Stimulated activated CD8-positive, alpha-beta memory T cell treated with anti-CD3 and anti-CD28 coated beads, Interleukin-12 subunit alpha, Interleukin-12 subunit beta, amount 100 ng/mL, for 4 hours (primary cell): Measurements from ENCODE around the gene DPY19L2.
A peak's percentile ranks its signal among the peaks of the same experiment; 100 is the strongest.
"Not testable (repeated sequence)": the region's sequence is repeated elsewhere in the genome, so short reads cannot be mapped to it uniquely, and the experiment has no call there.

Source experiments
- DNase-seq: peaks from one replicate; pipeline ENCODE4 v3.0.0-alpha.2; 2020; ENCODE audit warnings: low read depth

Gene DPY19L2

DNA sequence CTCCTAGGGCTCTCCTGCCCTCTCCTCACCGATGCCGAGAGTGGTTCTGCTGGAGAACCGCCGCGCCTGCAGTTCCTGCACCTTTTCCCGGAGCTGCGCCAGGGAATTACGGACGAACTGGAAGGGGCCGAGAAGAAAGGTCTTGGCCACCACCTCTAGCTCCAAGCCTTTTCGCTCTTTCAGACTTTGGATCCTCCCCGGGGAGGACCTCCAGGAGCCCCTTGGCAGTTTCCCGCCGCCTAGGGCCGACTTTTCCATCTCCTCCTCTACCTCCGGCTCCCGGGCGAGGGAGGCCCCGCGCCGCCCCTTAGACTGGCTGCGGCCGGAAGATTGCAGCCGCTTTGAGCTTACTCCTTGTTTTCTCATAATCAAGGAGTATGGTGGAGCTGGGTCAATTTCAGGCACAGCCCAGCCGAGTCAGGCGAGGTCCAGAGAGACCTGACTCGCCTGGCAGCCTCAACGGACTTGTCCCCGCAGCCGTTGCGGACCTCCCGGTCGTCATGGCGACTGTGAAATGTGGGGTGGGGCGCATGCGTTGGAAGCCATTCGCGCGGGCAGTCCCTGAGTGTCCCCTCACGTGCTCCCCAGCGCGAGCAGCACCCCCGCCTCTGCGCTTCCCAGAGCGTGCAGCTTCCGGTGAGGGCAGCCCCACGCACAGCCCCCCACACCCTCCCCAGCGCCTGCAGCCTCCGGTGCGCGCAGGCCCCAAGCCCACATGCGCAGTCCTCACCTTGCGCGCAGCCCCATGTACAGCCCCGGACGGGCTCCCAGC is at the start of gene DPY19L2:
TSS of gene DPY19L2 (minus strand) at position 466 of the 772 bp plus-strand sequence. CDS start at position 366, 100 bp downstream.
- peak; percentile 41 for DNase-seq

DNA sequence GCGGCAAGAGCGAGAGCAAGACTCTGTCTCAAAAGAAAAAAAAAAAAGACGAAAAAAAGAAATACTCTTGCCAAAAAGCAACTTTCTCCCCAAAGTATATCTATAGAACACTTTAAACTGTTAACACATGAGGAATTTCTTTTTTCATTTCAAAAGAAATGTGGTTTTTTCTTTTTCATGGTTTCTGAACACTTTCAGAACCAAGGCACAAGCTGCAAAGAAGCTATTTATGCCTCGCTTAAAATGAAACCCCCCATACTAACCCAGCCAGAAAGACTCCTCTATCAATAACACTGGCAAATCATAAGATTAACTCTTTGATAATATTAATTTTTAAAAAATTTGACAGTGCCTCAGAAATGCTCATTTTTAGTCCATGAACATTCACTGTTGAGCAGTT is 48.6 kb upstream of the DPY19L2 start:
- DNase-seq: not testable (repeated sequence)

DNA sequence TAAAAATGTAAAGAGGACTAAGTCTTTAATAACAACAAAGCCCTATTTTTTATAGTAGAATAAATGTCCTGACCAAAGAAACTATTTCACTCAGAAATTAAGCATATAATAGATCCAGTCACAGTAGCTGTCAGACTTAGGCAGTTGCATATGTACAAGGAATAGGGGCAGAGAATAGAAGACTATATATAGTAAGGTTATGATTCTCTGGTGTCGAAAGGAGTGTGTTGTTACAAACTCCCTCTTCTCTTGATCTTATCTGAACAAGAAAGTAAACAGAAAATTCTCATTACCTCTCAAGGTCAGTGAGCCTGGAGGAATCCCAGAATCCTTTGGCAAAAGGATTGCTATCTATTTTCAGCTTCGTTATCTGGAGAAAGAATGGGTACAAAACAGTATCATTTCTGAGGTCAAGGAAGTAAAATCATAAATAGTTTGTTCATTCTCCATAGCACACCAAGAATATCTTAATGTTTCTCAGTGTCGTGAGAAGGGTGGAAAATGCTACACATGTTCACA is 46.9 kb upstream of the DPY19L2 start:
- not testable (repeated sequence) for DNase-seq

DNA sequence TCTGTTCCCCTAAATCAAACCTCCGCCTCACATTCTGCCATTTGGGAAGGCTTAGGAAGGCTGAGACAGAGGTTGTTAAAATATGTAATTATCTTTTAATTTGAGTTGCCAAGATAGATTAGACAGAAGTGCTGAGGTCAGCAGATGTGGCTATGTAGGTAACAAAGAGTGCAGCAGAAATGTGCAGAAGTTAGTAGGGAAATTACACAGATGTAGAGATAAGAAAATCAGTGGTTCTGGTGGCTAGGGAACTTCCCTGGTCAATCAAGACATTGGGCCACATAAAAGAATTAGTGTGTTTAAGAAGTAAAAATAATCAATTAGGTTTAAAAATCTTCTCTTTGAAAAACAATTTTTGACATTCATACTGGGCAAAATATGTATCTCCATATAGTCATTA is 46.1 kb upstream of the DPY19L2 start:
- DNase-seq: not testable (repeated sequence)

DNA sequence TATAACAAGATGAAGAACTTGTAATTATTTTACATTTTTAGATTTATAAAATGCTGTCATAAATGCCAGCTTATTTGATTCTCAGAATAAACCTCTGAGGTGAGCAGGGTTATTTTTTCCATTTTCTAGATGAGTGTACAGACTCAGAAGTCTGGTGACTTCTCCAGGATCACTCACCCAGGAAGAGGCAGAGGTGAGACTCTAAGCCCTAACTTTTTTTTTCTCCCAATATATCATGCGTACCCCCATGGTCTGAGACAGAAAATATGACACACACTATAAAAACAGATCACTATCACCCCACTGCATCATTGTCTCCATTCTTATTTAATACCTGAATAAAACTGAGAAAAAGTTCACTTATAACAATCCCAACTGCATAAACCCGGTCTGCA is 45.4 kb upstream of the DPY19L2 start:
- not testable (repeated sequence) for DNase-seq

DNA sequence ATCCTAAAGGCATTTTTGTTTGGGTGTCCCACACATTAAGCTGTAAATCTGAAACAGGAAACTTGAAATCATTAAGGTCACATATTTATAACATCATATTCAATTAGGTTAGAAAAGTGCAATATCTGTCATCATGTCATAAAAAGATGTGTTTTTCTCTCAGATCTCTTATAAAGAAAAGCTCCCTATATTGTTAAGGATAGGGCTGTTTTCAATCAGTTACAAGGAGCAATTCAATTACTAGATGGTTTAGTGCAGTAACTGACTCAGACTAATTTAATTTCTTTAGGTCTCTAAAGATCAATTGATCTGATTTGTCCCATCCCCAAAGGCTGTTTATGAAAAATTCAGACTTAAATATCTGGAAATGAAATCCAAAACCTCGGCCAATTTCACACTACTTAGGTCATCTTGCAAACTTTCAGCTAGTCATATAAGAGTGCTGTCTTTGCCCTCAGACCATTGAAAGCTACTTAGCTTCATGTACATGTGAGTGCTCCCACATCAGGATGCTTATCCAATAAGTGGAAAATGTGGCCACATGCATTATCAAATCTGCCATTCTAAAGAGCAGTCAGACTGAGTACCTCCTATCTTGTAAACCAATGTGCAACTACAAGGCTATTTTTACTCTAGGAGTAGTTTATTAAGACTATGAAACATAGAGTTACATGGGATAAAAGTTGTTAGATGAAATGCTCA is 44.8 kb upstream of the DPY19L2 start:
- not testable (repeated sequence) for DNase-seq

DNA sequence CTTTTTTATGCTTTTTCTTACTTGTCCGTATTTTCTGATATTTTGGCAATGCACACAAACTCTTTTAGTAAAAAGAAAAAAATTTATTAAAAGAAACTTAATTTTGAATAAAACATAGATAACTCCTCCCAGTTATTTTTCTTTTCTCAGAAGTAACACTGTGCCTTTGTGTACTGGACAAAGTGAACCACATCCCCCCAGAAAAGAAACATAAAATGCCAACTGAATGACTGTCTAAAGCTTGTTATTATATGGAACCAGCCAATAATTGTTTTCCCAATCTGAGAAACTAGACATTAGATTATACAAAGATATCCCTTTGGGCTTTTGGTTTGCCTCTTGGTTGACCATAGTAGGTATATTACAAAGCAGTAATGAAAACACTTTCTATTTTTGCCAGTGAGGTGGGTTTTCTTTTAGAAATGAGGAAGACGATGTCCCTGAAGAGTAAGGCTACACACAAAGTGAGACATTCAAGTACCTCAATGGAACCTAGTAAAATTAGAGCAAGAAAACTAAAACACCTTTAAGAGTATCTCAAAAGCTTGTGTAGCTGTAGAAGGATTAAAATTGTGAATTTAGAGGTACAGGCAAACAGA is 44.2 kb upstream of the DPY19L2 start:
- not testable (repeated sequence) for DNase-seq

DNA sequence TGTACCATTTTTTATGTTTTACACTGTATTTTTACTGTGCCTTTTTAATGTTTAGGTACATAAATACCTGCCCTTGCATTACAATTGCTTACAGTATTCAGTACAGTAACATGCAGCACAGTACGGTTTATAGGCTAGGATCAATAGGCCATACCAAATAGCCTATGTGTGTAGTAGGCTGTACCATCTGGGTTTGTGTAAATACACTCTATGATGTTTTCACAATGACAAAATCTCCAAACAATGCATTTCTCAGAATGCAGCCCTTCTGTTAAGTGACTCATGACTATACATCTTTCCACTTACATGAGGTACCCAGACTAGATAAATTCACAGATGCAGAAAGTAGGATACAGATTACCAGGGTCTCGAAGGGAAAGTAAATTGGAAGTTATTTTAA is 43.0 kb upstream of the DPY19L2 start:
- DNase-seq: not testable (repeated sequence)

DNA sequence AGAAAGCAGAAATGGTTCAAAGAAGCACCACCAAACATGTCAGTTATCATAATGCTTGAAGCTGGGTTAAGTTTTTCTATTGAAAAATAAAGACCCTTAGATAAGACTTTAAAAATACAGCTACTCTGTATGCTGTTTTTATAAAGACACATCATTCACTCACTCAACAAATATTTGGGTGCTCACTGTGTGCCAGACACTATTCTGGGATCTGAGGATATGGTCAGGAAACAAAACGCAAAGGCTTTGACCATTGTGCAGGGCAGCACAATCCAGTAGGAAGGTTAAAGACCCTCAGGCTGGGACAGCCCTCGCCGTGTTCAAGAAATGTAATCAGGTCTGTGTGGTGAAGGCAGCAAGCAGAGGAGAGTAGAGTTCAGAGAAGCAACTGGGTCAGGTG is 38.0 kb upstream of the DPY19L2 start:
- DNase-seq: no peak

DNA sequence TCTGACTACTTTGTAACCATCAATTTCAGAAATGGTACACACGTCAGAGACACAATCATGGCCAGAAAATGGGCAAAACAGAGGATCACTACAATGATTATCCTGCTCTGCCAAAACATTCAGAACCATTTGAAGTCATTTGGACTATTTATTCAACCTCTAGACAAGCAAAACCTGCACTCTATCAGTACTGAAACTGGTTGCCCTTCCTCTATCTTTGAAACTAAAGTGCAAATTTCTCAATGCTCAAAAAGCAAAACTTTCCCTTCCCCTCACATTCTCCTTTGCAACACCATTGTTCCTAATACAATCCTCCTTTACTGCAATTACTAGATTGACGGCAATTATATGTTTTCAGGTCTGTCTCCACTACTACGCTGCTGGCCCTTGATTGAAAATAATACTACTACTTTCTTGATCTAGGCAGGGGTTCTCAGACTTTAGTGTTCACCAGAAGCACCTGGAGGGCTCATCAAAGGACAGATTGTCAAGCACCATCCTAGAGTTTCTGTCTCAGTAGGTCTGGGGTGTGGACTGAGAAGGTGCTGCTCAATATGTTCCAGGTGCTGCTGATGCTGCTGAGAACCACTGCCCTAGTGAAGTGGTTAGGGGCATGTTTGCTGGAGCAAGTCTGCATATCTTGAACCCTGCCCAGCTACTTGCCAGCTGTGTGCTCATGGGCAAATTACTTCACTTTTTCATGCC is 31.5 kb upstream of the DPY19L2 start:
- DNase-seq: not testable (repeated sequence)

DNA sequence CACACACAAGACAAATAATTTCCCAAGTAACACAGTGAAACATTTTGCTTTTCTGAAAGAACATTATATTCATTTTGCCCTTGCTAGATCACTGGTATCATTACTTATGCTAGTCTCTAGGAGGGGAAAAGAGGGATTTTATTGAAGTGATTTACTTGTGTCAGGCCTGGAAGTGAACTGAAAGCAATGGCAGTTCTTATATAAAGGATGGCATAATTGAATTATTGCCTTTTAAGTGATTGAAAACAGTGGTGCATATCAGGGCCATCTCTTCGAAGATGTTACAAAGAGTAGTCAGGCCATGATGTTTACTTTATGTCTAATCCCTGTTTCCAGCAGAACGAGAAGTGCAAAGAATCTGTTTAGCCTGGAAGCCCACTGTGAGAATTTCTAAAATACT is 30.7 kb upstream of the DPY19L2 start:
- not testable (repeated sequence) for DNase-seq

DNA sequence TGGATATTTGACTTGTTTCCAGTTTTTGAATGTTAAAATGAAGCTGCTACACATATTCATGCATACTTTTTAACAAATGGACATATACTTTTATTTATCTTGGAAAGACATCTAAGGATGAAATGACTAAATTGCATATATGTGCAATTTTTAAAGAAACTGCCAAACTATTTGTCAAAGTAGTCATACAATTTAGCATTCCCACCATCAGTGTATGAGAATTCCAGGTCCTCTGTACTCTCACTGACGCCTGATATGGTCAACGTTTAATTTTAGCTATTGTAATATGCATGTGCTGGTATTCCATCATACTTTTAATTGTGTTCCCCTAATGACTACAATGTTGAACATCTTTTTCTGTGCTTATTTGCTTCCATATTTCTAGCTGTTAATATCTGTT is 22.5 kb upstream of the DPY19L2 start:
- DNase-seq: not testable (repeated sequence)

DNA sequence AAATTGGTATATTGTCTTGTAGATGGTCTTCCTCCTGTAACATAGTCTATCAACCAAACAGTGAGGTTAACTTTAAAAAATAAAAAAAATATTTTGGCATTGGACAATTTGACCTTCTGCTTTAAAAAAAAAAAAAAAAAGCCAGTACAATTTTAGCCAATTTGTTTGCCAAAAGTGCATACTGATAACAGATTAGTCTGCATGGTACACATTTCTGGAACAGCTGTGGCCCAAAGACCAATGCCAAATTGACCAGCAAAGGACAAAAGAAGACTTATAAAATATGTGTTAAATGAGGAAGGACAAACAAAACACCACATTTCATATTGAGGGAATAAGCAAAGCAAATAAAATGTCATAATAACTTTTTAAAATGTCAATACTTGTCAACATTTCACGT is 20.8 kb upstream of the DPY19L2 start:
- not testable (repeated sequence) for DNase-seq

DNA sequence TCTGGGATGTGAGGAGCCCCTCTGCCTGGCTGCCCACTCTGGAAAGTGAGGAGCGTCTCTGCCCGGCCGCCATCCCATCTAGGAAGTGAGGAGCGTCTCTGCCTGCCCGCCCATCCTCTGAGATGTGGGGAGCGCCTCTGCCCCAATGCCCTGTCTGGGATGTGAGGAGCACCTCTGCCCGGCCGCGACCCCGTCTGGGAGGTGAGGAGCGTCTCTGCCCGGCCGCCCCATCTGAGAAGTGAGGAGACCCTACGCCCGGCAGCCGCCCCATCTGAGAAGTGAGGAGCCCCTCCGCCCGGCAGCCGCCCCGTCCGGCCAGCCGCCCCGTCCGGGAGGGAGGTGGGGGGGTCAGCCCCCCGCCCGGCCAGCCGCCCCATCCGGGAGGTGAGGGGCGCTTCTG is 18.3 kb upstream of the DPY19L2 start:
- not testable (repeated sequence) for DNase-seq

DNA sequence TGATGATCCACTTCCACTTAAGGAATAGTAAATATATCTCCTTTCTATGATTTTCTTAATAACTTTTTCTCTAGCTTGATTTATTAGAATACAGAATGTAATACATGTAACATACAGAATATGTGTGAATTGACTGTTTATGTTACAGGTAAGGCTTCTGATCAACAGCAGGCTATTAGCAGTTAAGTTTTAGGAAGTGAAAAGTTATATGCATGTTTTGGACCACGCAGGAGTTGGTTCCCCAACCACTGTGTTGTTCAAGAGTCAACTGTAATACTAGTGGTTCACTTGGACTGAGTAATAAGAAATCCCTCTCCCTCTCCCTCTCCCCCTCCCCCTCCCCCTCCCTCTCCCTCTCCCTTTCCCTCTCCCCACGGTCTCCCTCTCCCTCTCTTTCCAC is 17.5 kb upstream of the DPY19L2 start:
- not testable (repeated sequence) for DNase-seq

DNA sequence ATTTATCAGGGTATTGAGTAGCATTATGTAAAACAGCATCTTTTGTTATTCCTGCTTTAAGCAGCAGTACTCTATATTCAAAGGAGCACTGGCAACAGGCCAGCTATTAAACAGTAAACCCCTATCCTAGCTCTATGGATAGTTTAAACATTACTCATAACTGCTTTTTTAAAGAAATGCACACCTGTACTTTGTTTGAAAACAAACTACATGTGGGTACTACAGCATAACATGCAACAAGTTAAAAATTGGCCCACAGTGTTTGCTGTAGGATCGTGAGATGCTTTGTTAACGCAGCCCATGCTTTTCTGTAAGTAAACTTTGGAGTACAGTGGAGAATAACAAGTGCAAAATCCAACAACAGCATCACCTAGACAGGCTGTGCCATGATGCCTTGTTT is 14.3 kb upstream of the DPY19L2 start:
- not testable (repeated sequence) for DNase-seq

DNA sequence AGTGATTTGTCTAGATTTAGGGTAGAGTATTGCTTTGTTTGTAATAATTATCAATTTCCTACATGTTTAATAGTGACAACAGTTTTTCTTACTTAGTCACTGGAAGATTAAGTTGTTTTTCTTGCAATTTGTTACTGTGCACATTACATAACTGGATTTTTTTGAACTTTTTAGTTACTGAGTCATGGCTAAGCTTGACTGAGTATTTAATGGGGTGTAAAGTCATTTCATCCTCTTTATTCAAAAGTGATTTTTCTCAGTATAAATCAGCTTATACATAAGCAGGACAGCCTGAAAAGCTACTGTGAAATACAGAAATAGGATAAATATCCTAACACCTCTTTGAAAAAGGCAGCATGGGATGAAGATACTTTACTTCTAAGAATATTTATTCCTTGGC is 12.5 kb upstream of the DPY19L2 start:
- not testable (repeated sequence) for DNase-seq

DNA sequence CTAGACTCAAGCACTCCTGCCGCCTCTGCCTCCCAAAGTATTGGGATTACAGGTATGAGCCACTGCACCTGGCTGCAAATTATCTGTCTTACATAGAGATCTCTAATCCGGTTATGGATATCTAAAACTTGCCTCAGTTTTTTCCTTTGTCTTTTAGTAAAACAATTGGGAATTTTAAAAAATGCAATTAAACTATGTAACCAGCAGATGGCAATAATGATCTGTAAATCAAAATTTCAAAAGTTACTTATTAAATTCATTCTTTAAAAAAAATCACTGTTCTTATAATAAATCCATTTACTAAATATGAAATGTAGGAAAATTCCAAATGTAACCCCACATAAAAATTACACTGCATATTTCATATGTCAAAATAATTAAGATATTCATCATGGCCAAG is 4.3 kb upstream of the DPY19L2 start:
- not testable (repeated sequence) for DNase-seq

DNA sequence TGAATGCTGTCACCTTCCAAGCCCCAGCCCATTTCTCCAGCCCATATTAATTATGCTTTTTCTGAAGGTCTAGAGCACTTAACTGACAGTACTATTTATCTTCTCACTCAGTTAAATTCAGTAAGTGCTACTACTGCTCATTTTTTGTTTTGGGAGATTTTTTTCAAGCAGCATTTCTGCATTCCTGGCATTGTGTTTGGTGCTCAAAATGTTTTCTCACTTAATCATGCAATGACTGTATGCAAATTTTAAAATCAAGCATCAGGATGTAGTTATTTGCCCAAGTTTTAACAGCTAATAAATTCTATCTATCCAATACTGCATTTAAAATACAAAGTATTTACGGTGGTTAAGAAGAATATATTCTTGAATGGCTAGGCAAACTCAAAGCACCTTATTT is 1.6 kb upstream of the DPY19L2 start:
- DNase-seq: not testable (repeated sequence)

DNA sequence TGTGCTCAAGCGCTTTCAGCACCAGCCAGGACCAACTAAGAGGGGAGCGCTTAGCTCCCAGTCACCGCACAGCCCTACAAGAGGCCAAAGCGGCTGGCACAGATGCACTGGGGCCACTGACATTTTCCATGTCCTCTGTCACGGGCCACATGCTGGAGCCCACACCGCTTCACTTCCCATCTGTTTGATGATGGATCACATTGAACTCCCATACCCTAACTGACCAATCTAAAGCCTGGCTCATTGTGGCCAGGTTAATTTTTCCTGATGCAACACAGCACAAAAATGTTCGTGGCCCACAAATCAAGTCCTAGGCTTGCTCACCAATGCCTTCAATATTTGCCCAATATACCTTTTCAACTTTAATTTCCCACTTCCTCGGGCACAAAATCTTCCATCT is 1.1 kb upstream of the DPY19L2 start:
- not testable (repeated sequence) for DNase-seq

DNA sequence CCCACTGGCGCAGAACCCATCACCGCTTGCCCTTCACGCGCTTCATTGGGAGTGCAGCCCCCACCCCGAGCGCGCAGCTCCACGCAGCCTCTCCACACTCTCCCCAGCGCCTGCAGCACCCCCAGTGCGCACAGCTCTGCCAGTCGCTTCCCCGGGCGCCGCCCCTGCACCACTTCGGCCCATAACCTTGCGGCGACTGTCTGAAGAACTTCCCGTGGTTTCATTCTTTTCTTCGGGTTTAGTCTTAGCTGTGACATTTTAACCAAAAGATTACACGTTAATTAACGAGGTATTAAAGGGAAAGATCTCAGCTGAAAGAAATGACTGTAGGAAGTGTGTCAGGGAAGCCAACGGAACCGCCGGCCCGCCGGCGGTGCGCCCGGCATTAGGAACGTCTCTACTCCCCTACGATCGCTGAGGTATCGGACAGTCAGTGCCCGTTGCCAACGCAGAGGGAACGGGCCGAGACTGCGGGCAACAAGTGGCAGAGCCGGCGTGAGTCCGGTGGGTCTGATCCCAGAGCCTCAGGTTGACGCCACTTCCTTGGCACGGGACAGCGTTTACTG is 590 bp upstream of the DPY19L2 start:
- not testable (repeated sequence) for DNase-seq

DNA sequence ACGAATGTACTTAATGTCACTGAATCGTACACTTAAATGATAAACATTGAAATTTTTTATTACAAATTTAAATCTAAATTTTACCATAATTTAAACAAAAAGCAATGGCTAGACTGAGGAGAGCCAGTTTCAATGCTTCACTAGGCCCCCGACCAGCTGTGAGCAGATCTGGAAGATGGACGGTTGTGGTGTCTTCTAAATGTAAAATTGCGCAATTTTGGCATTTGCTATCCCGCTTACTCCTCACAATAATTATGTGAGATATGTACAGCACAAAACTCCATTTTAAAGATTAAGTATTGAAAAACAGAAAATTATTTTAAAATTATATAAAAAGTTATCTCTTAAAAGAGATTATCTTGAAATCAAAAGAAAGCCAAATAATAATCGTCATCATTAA is 5.3 kb downstream of the DPY19L2 start:
- DNase-seq: not testable (repeated sequence)
